HCT116 (cell line): ENCODE data around the gene PDLIM3.

ENCODE experiments used
- CTCF ChIP-seq, 3 experiments: fragments of 200-600 bp in 1 of 3; sonication (generic) in 1 of 3; IDR thresholded peaks in 2 of 3; conservative IDR thresholded peaks in 1 of 3; 2 replicates each; pipeline ENCODE4 v1.5.1; 2012 to 2017; ENCODE audit warnings: low read depth in 2 of 3, low read length in 2 of 3, antibody characterized with exemption in 1 of 3, borderline replicate concordance in 1 of 3, control low read depth in 1 of 3, mild to moderate bottlenecking in 1 of 3, mixed read lengths in 1 of 3, mixed run types in 1 of 3, moderate library complexity in 1 of 3; ENCODE audit not compliant: insufficient read depth in 1 of 3
- EZH2 ChIP-seq: fragments of 200-600 bp; sonication (generic); IDR thresholded peaks from 2 replicates; pipeline ENCODE4 v1.6.1; 2017; ENCODE audit warnings: antibody characterized with exemption, mixed run types
- EZH2phosphoT487 ChIP-seq: fragments of 200-600 bp; IDR thresholded peaks from 2 replicates; pipeline ENCODE4 v1.6.1; 2018; ENCODE audit warnings: antibody characterized with exemption, borderline replicate concordance
- JUND ChIP-seq: IDR thresholded peaks from 2 replicates; pipeline ENCODE4 v1.6.1; 2012
- POLR2A ChIP-seq: IDR thresholded peaks from 2 replicates; pipeline ENCODE4 v1.7.0; 2011; ENCODE audit warnings: borderline replicate concordance; ENCODE audit not compliant: insufficient read depth, insufficient read length; ENCODE audit errors: extremely low read depth
- POLR2AphosphoS5 ChIP-seq: IDR thresholded peaks from 2 replicates; pipeline ENCODE4 v1.6.1; 2011; ENCODE audit warnings: mild to moderate bottlenecking, low read depth, low read length, moderate library complexity
- RAD21 ChIP-seq: IDR thresholded peaks from 2 replicates; pipeline ENCODE4 v1.6.1; 2012; ENCODE audit warnings: low read depth, mild to moderate bottlenecking
- REST ChIP-seq: IDR thresholded peaks from 2 replicates; pipeline ENCODE4 v1.6.1; 2012; ENCODE audit warnings: low read depth
- SP1 ChIP-seq: IDR thresholded peaks from 2 replicates; pipeline ENCODE4 v1.6.1; 2012; ENCODE audit warnings: low read depth
- YY1 ChIP-seq: IDR thresholded peaks from 2 replicates; pipeline ENCODE4 v1.6.1; 2011; ENCODE audit warnings: low read length, low read depth, moderate library complexity, mild to moderate bottlenecking; ENCODE audit not compliant: insufficient replicate concordance; ENCODE audit errors: extremely low read depth
- ZBTB33 ChIP-seq: IDR thresholded peaks from 2 replicates; pipeline ENCODE4 v1.6.1; 2011; ENCODE audit warnings: mild to moderate bottlenecking, low read length, moderate library complexity; ENCODE audit not compliant: insufficient replicate concordance; ENCODE audit errors: extremely low read depth
- TF ChIP-seq, protein P1 (sequence below): IDR thresholded peaks from 2 replicates; pipeline ENCODE4 v1.6.1; 2012

GRCh38 chr4:185506422-185506821, 28.9 kb downstream of the PDLIM3 start:
- TF ChIP-seq CTCF (IDR thresholded peaks at IDR 0.05 in 2 of 3, conservative IDR thresholded peaks at IDR 0.05 in 1 of 3; ENCODE audit: borderline replicate concordance in 1 of 3, insufficient read depth in 1 of 3, low read depth in 2 of 3, low read length in 2 of 3) = no peak
- TF ChIP-seq POLR2A = no peak
- TF ChIP-seq, protein P1, sequence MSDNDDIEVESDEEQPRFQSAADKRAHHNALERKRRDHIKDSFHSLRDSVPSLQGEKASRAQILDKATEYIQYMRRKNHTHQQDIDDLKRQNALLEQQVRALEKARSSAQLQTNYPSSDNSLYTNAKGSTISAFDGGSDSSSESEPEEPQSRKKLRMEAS = no peak
- no peak for TF ChIP-seq REST
- TF ChIP-seq RAD21 = no peak
- TF ChIP-seq ZBTB33 = no peak
- no peak for TF ChIP-seq JUND
- no peak for TF ChIP-seq POLR2AphosphoS5
- no peak for TF ChIP-seq SP1
- TF ChIP-seq EZH2 = no peak
- TF ChIP-seq YY1 = no peak
- TF ChIP-seq EZH2phosphoT487 = no peak
